Kidney epithelial cell (primary cell): ENCODE measurements around the gene CDH9. TPM values are rescaled to one million over a fixed set of nuclear protein-coding genes. Genes with fewer than 3 reads are reported as not detected.

Experiments used
- DNase-seq: peaks from one replicate; pipeline ENCODE4 v3.0.0-alpha.2; 2010; ENCODE audit warnings: low read depth
- H3K27me3 ChIP-seq: 2 replicates; pipeline ENCODE4 v1.6.0; 2011; ENCODE audit warnings: low read length; ENCODE audit not compliant: control insufficient read depth, insufficient read depth
- H3K36me3 ChIP-seq: 2 replicates; pipeline ENCODE4 v1.5.1; 2011; ENCODE audit warnings: low read length; ENCODE audit not compliant: control insufficient read depth, insufficient read depth
- H3K4me3 ChIP-seq: 2 replicates; pipeline ENCODE4 v1.5.1; 2011; ENCODE audit warnings: low read depth, mild to moderate bottlenecking, control low read depth, low read length
- CTCF ChIP-seq: IDR thresholded peaks from 2 replicates; pipeline ENCODE4 v1.5.1; 2011; ENCODE audit warnings: mild to moderate bottlenecking, moderate library complexity, low read length, control low read depth, inconsistent platforms; ENCODE audit not compliant: insufficient read depth, poor library complexity, severe bottlenecking
- total RNA-seq: library from RNA; depleted of rRNA; stranded (reverse); fragments of >200 nt; gene quantifications from 2 replicates; pipeline ENCODE4 v1.2.3, GENCODE V29; 2015

The CDH9 gene
- total RNA-seq, 1 donor from 2014 or later = not detected

DNA sequence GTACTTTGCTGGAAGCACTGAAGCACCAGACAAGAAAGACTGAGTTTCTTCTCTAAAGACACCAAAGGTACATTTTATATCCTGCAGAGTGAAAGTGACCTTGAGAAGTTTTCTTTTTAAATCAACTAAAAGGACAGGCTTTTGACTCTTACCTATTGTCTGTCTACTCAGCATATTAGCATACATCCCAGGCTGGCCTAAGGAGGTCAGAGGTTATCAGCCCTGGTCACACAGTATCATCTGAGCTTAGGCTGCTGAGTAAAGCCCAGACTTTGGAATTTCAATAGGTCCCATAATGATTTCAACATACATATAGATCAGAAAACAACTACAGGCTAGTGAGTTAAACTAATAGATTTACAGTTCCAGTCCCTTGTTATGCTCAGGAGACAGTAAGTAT is 10.1 kb upstream of the CDH9 start:
- no peak for TF ChIP-seq CTCF
- no peak overlapping the region for H3K4me3 ChIP-seq
- no peaks in the 10 kb centered on the region for H3K27me3 ChIP-seq
- no peaks in the 10 kb centered on the region for H3K36me3 ChIP-seq
- no peak for DNase-seq

GRCh38 chr5:27041372-27041771 is 3.0 kb upstream of the CDH9 start:
- no peak for TF ChIP-seq CTCF
- DNase-seq = no peak
- Histone ChIP-seq H3K4me3 (no peak overlapping the region), H3K36me3 (no peaks in the 10 kb centered on the region), H3K27me3 (no peaks in the 10 kb centered on the region)

- Histone ChIP-seq H3K27me3 (no peaks in the 10 kb centered on the region), H3K4me3 (no peak overlapping the region), H3K36me3 (no peaks in the 10 kb centered on the region)
- TF ChIP-seq CTCF = no peak
- no peak for DNase-seq
Measured at GRCh38 chr5:27034565-27034964, 3.8 kb downstream of the CDH9 start.

- Histone ChIP-seq H3K27me3 (no peaks in the 10 kb centered on the region), H3K36me3 (no peaks in the 10 kb centered on the region), H3K4me3 (no peak overlapping the region)
- no peak for TF ChIP-seq CTCF
- DNase-seq = no peak
Measured at GRCh38 chr5:27026801-27027200, 11.6 kb downstream of the CDH9 start.

- no peaks in the 10 kb centered on the region for H3K27me3 ChIP-seq
- H3K4me3 ChIP-seq = no peak overlapping the region
- no peak for DNase-seq
- no peaks in the 10 kb centered on the region for H3K36me3 ChIP-seq
- TF ChIP-seq CTCF = no peak
Measured at GRCh38 chr5:27026063-27026462, 12.3 kb downstream of the CDH9 start.

GRCh38 chr5:27021471-27021870 is 16.9 kb downstream of the CDH9 start:
- TF ChIP-seq CTCF = no peak

More at GRCh38 chr5:27021471-27021870, 16.9 kb downstream of the CDH9 start:
- Histone ChIP-seq H3K36me3 (no peaks in the 10 kb centered on the region), H3K27me3 (no peaks in the 10 kb centered on the region), H3K4me3 (no peak overlapping the region)
- no peak for DNase-seq
